T-helper 17 cell (primary cell): Measurements from ENCODE around the gene PODNL1. TPM values are rescaled to one million over a fixed set of nuclear protein-coding genes. Genes with fewer than 3 reads are reported as not detected.

ENCODE experiments used
- ATAC-seq: fragments of 150-1000 bp; cut with Tn5 transposase; 2 replicates; pipeline ENCODE4 v1.10.0; 2021; ENCODE audit warnings: mild to moderate bottlenecking, moderate library complexity
- DNase-seq, 3 donors: peaks; one replicate each; pipeline versions ENCODE4 v3.0.0 to v3.0.0-alpha.2; 2020 to 2021
- H3K9me3 ChIP-seq: one replicate; pipeline ENCODE4 v1.7.0; 2013; ENCODE audit warnings: low read length, mild to moderate bottlenecking; ENCODE audit not compliant: control insufficient read depth, poor library complexity, severe bottlenecking
- H3K27ac Mint-ChIP-seq: one replicate; pipeline ENCODE4 v1.8.0; 2022; ENCODE audit warnings: mild to moderate bottlenecking, moderate library complexity, mixed read lengths
- H3K27me3 Mint-ChIP-seq: one replicate; pipeline ENCODE4 v1.8.0; 2022; ENCODE audit warnings: mixed read lengths
- H3K36me3 Mint-ChIP-seq: one replicate; pipeline ENCODE4 v1.8.0; 2022; ENCODE audit warnings: low read depth, mixed read lengths
- H3K4me1 Mint-ChIP-seq: one replicate; pipeline ENCODE4 v1.8.0; 2022; ENCODE audit warnings: mild to moderate bottlenecking, mixed read lengths
- H3K4me3 Mint-ChIP-seq: one replicate; pipeline ENCODE4 v1.8.0; 2022; ENCODE audit warnings: mild to moderate bottlenecking, moderate library complexity, mixed read lengths
- total RNA-seq, 4 donors: library from RNA in 2 of 4; stranded (reverse) in 2 of 4; gene quantifications; one replicate each; pipeline ENCODE4 v1.2.3 and lab custom pipeline; 2022 to 2026

PODNL1 gene
- total RNA-seq, 2 donors from 2014 or later: 0.31 TPM; not detected in 1

DNA sequence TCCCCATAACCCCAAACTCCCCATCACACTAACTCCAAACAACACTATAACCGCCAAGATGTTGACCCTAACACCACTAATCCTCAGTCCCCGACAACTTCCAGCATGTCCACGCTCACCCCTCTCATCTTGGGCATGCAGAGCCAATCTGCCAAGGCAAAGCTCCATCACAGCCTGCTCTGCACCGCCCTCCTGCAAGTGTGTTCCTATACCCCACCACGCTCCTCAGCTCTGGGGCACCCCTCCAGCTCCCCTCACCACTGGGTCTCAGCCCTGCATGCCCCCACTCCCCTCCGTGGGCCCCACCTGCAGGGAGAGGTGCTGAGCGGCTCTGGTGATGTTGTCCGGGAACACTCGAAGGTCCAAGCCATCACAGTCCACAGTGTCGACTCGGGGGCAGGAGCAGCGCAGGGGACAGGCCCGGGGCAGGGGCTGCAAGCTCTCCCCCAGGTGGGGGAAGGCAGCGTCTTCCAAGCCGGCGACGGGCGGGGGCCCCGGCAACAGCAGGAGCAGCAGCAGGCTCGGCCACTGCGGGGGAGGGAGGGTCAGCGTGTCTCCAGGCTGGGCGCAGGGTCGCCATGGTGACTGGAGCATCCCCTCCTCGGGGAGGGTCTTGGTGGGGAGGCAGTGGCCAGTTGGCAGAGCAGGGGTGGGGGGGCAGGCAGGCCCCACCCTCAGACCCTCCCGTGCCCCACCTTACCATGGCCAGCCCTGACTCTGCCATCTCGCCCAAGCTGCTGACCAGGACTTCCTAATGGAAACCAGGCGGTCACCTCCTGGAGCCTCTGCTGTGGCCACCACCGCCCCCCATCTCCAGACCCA is 527 bp downstream of the PODNL1 start:
- peaks cover 19% of the 10 kb centered on the region for H3K27me3 Mint-ChIP-seq
- H3K27ac Mint-ChIP-seq: no peak overlapping the region
- no peak overlapping the region for H3K4me3 Mint-ChIP-seq
- ATAC-seq (no peak), DNase-seq (no peak)
- H3K36me3 Mint-ChIP-seq: peaks cover 2% of the 10 kb centered on the region
- peaks cover 16% of the 10 kb centered on the region for H3K4me1 Mint-ChIP-seq
- H3K9me3 ChIP-seq: no peaks in the 10 kb centered on the region

DNA sequence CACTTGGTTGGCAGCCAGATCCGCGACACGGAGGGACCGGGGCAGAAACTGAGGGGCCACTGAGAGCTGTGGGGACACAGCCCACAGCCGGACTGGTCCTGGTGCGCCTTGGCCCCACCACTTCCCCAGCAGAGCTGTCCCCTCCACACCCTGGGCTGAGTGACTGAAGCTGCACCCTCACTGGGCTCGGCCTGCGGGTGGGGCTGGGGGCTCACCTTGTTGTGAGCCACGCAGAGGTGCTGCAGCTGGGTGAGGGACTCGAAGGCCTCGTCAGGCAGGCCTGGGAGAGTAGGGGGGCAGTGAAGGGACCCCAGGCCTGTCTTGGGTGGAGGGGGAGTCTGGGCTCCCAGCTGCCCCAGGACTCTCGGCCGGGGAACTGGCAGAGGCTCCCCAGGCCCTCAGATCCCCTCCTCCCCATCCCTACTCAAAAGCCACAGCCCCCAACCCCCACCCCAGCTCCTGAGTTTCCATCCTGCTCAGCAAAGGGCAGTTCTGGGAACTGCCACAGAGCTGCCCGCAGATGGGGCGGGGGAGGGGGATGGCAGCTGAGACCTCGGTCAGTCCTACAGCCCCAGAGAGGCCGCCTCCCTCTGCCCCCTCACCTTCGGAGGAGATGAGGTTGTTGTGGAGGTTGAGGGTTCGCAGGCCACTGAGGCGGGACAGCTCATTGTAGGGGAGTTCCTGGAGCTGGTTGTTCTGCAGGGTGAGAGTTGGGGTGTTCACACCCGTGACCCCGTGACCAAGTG is 2.3 kb downstream of the PODNL1 start:
- peaks cover 16% of the 10 kb centered on the region for H3K4me1 Mint-ChIP-seq
- H3K27ac Mint-ChIP-seq: no peak overlapping the region
- ATAC-seq (no peak), DNase-seq (no peak)
- H3K9me3 ChIP-seq: no peaks in the 10 kb centered on the region
- peaks cover 2% of the 10 kb centered on the region for H3K36me3 Mint-ChIP-seq
- H3K27me3 Mint-ChIP-seq: peaks cover 19% of the 10 kb centered on the region
- no peak overlapping the region for H3K4me3 Mint-ChIP-seq

DNA sequence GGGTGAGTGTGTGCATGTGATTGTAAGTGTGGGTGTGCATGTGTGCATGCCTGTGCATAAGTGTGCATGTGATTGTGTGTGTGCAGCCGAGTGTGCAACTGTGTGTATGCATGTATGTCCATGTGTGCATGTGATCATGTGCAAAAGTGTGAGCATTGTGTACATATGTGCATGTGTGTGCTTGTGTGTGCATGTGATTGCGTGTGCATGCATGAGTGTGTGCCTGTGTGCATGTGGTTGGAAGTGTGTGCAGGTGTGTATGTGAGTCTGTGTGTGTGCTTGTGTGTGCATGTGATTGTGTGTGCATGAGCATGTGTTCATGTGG is 3.5 kb downstream of the PODNL1 start:
- Mint-ChIP-seq H3K27ac (no peak overlapping the region), H3K36me3 (peaks cover 2% of the 10 kb centered on the region)

DNA sequence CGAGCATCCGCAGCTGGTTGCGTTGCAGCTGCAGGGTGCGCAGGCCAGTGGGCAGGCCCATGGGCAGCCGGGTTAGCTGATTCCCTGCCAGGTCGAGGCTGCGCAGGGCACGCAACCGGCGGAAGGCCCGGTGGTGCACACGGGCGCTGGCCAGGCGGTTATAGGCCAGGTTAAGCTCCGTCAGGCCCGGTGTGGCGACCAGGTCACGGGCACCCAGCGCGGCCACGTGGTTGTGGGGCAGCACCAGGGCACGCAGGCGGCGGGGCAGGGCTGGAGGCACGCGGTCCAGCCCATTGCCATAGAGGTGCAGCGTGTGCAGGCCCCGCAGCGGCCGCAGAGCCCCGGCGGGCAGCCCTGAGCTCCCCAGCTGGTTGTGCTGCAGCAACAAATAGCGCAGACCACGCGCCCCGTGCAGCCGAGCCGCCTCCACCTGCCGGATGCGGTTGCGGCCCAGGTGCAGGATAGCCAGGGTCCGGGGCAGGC is 5.3 kb downstream of the PODNL1 start:
- ATAC-seq: no peak
- Mint-ChIP-seq H3K27ac (no peak overlapping the region), H3K36me3 (peaks cover 2% of the 10 kb centered on the region)

More for the DNA sequence above, 3.5 kb downstream of the PODNL1 start:
- no peaks in the 10 kb centered on the region for H3K9me3 ChIP-seq
- DNase-seq (no peak), ATAC-seq (no peak)
- H3K4me3 Mint-ChIP-seq: no peak overlapping the region
- peaks cover 16% of the 10 kb centered on the region for H3K4me1 Mint-ChIP-seq
- H3K27me3 Mint-ChIP-seq: peaks cover 19% of the 10 kb centered on the region

DNA sequence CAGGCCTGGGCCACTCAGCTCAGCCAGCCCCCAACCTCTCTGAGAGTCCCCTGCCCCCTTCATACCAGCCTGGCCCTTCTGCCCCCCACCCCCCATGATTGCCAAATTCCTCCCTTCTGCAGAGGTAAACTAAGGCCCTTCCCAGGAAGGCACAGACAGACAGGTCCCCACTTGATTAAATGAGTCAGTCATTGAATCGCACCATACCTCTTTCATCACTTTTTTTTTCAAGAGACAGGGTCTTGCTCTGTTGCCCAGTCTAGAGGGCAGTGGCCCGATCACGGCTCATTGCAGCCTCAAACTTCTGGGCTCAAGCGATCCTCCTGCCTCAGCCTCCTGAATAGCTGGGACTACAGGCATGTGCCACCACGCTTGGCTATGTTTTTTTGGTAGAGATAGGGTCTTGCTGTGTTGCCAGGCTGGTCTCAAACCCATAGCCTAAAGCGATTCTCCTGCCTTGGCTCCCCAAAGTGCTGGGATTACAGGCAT is 6.0 kb downstream of the PODNL1 start:
- Mint-ChIP-seq H3K4me1 (peaks cover 14% of the 10 kb centered on the region), H3K36me3 (no peaks in the 10 kb centered on the region), H3K4me3 (no peak overlapping the region), H3K27ac (no peak overlapping the region), H3K27me3 (peaks cover 19% of the 10 kb centered on the region)
- no peaks in the 10 kb centered on the region for H3K9me3 ChIP-seq
- no peak for DNase-seq
- no peak for ATAC-seq

More for the DNA sequence above, 5.3 kb downstream of the PODNL1 start:
- H3K9me3 ChIP-seq: no peaks in the 10 kb centered on the region
- Mint-ChIP-seq H3K27me3 (peaks cover 19% of the 10 kb centered on the region), H3K4me1 (peaks cover 16% of the 10 kb centered on the region), H3K4me3 (no peak overlapping the region)
- DNase-seq: no peak

DNA sequence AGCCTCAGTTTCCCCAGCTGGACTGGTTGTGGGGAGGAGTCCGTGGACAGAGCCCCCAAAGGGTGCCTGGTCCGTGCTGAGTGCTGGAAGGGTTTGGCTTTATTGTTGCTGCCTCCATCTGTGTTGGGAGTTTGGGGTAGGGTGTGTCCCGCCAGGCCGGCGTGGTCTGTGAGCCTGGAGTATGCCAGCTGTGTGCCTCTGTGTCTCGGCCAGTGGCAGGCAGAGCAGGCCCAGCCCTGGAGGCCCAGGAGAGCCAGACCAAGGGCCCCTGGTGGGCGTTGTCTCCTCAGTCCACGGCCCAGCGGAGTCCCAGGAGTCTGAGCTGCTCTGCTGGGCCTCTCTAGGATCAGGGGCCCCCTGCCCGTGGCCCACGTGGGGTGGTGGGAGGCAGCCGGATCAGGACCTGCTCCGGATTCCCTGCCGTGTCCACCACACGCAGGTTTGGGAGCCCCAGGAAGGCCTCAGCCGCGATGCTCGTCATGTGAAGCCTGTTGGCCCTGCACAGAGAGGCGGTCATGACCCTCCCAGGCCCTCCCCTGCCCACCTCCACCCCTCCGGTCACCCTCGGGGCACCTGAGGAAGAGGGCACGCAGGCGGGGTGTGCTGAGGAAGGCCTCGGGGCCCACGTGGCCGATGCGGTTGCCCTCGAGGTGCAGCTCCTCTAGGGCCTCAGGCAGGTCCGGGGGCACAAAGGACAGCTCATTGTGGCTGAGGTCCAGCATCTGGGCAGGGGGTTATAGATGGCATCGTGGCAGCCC is 6.6 kb downstream of the PODNL1 start:
- H3K4me1 Mint-ChIP-seq: peaks cover 15% of the 10 kb centered on the region
- no peaks in the 10 kb centered on the region for H3K9me3 ChIP-seq
- DNase-seq (no peak), ATAC-seq (no peak)
- H3K4me3 Mint-ChIP-seq: no peak overlapping the region
- no peak overlapping the region for H3K27ac Mint-ChIP-seq
- no peaks in the 10 kb centered on the region for H3K36me3 Mint-ChIP-seq
- H3K27me3 Mint-ChIP-seq: peaks cover 19% of the 10 kb centered on the region

DNA sequence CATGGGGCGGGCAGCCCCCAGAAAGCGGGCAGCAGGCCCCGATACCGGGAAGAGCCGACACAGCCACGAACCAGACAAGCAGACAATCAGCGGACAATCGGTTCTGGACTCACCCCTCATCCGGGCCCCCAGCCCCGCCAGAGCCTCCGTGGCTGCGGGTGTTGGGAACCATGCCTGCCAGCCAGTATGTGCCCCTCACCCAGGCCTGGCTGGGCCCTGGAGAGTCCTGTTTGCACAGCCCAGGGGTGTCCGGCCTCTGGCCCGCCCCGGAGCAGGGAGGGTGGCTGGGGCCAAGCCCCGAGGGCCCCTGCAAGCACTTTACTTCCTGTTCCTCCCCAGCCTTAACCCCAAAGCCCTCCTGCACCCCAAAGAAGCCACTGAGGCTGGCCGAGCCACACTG is 7.8 kb downstream of the PODNL1 start:
- no peak overlapping the region for H3K27ac Mint-ChIP-seq
- H3K9me3 ChIP-seq: no peaks in the 10 kb centered on the region
- H3K36me3 Mint-ChIP-seq: no peaks in the 10 kb centered on the region
- peaks cover 19% of the 10 kb centered on the region for H3K27me3 Mint-ChIP-seq
- DNase-seq: no peak
- no peak for ATAC-seq
- H3K4me1 Mint-ChIP-seq: peaks cover 16% of the 10 kb centered on the region
- H3K4me3 Mint-ChIP-seq: no peak overlapping the region

DNA sequence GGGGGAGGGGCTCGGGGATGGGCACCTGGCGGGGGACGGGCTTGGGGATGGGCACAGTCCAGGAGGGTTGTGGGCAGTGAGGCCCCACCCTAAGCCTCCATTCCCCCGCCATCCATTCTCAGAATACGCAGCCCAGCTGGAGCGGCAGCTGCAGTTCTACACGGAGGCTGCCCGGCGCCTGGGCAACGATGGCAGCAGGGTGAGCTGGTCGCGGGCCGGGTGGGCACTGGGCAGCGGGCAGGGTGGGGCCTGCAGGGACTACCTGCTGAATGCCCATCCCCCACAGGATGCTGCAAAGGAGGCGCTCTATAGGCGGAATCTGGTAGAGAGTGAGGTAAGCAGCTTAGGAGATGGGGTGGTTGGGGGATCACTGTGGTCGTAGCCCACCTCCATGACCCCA is 8.3 kb downstream of the PODNL1 start:
- no peak for DNase-seq
- H3K9me3 ChIP-seq: no peaks in the 10 kb centered on the region
- no peak for ATAC-seq
- H3K4me1 Mint-ChIP-seq: peaks cover 18% of the 10 kb centered on the region
- H3K27me3 Mint-ChIP-seq: peaks cover 16% of the 10 kb centered on the region
- no peak overlapping the region for H3K27ac Mint-ChIP-seq
- H3K36me3 Mint-ChIP-seq: peaks cover under 1% of the 10 kb centered on the region
- H3K4me3 Mint-ChIP-seq: no peak overlapping the region

DNA sequence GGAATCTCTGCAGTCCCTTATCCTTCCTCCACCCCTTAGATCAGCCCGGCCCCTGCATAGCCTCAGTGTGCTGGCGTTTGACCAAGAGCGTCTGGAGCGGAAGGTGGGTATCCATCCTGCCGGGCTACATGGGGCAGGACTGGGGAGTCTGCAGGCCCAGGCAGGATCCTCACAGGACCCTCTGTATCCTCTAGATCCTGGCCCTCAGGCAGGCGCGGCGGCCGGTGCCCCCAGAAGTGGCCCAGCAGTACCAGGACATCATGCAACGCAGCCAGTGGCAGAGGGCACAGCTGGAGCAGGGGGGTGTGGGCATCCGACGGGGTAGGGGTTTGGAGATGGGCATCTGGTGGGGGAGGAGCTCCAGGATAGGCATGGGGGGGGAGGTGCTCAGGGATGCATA is 8.9 kb downstream of the PODNL1 start:
- Mint-ChIP-seq H3K27ac (no peak overlapping the region), H3K36me3 (peaks cover 3% of the 10 kb centered on the region), H3K4me3 (no peak overlapping the region), H3K27me3 (peaks cover 9% of the 10 kb centered on the region), H3K4me1 (peaks cover 14% of the 10 kb centered on the region)
- DNase-seq: no peak
- no peak for ATAC-seq
- H3K9me3 ChIP-seq: no peaks in the 10 kb centered on the region

DNA sequence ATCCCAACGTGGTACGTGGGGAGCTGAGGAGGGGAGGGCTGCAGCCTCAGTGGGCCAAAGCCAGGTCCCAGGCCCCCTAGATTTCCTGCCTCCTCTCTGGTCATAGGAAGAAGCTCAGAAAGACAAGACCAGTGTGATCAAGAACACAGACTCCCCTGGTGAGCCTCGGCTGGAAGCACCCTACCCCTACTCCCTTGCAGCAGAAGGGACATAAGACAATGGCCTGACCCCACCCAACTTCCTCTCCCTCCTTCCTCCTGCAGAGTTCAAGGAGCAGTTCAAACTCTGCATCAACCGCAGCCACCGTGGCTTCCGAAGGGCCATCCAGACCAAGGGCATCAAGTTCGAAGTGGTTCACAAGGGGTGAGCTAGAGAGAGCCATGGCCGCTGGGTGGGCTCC is 11.5 kb downstream of the PODNL1 start:
- peak overlapping the region; percentile 24 for H3K27ac Mint-ChIP-seq
- peaks cover 9% of the 10 kb centered on the region for H3K4me1 Mint-ChIP-seq

DNA sequence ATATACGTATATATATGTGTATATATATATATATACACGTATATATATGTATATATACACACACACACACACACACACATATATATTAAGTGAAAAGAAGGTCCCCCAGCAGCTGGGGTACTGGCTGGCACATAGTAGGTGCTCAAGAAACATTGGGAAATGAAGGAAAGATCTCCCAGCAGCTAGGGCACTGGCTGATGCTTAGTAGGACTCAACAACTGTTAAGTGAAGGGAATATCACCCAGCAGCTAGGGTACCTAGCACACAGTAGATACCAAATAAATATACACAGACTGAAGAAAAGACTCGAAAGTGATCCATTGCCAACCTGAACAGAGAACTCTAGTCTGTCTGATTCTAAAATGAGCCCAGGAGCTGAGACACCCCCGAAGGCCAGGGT is 12.2 kb downstream of the PODNL1 start:
- H3K4me3 Mint-ChIP-seq: no peak overlapping the region
- H3K4me1 Mint-ChIP-seq: peaks cover 9% of the 10 kb centered on the region
- no peaks in the 10 kb centered on the region for H3K9me3 ChIP-seq
- peak overlapping the region; percentile 24 for H3K27ac Mint-ChIP-seq
- H3K27me3 Mint-ChIP-seq: no peaks in the 10 kb centered on the region
- H3K36me3 Mint-ChIP-seq: peaks cover 7% of the 10 kb centered on the region
- ATAC-seq: no peak
- DNase-seq: no peak

More for the DNA sequence above, 11.5 kb downstream of the PODNL1 start:
- Mint-ChIP-seq H3K4me3 (no peak overlapping the region), H3K36me3 (peaks cover 7% of the 10 kb centered on the region), H3K27me3 (no peaks in the 10 kb centered on the region)
- DNase-seq: no peak
- no peak for ATAC-seq
- H3K9me3 ChIP-seq: no peaks in the 10 kb centered on the region

DNA sequence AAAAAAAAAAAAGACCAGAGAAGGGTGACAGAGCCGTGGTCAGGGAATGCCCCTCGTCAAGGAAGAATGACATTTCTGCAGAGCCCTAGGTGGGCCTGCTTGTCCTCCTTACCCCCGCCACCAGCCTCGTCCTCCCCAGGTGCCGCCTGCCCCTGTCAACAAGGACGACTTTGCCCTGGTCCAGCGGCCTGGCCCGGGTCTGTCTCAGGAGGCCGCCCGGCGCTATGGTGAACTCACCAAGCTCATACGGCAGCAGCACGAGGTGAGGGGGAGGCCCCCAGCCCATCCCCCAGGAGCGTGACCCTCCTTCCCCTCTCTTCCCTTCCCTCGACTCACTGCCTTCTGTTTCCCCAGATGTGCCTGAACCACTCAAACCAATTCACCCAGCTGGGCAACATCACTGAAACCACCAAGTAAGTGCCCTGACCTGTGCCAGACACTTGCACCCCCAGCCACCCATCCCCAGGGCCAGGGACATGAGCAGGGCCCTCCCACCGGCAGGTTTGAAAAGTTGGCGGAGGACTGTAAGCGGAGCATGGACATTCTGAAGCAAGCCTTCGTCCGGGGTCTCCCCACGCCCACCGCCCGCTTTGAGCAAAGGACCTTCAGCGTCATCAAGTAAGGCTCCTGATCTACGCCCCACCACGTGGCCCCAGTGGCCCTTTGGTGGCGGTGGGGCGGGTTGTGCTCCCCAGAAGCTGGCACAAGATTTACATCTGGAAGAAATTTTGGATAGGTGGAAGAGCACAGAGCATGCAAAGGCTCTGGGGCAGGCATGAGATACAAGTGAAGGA is 14.8 kb downstream of the PODNL1 start:
- peaks cover 9% of the 10 kb centered on the region for H3K4me1 Mint-ChIP-seq
- no peak overlapping the region for H3K4me3 Mint-ChIP-seq
- H3K27me3 Mint-ChIP-seq: no peaks in the 10 kb centered on the region
- no peaks in the 10 kb centered on the region for H3K9me3 ChIP-seq
- no peak overlapping the region for H3K27ac Mint-ChIP-seq
- DNase-seq (no peak), ATAC-seq (no peak)
- peaks cover 7% of the 10 kb centered on the region for H3K36me3 Mint-ChIP-seq
